Measurements from ENCODE around the gene EGFL7.

GRCh38 chr9:136712690-136713544, 50.2 kb downstream of the EGFL7 start:
- no peak for TF ChIP-seq CTCF (conservative IDR thresholded peaks at IDR 0.05)
- no peak for TF ChIP-seq EZH2 (IDR thresholded peaks at IDR 0.05; ENCODE audit: low read depth)
